ENCODE measurements around the gene TNS4.

TNS4 gene

GRCh38 chr17:40471846-40472732 lies 29.3 kb downstream of the TNS4 start:
- no peak for DNase-seq

GRCh38 chr17:40470932-40471828 lies 30.2 kb downstream of the TNS4 start:
- DNase-seq: no peak

GRCh38 chr17:40469805-40470675 lies 31.4 kb downstream of the TNS4 start:
- DNase-seq: no peak

GRCh38 chr17:40468560-40468959 lies 32.9 kb downstream of the TNS4 start:
- DNase-seq: no peak

GRCh38 chr17:40467281-40467867 lies 34.0 kb downstream of the TNS4 start:
- DNase-seq: no peak

GRCh38 chr17:40466298-40466971 lies 35.0 kb downstream of the TNS4 start:
- DNase-seq: no peak

GRCh38 chr17:40464392-40464855 lies 37.0 kb downstream of the TNS4 start:
- no peak for DNase-seq

GRCh38 chr17:40463122-40463550 lies 38.3 kb downstream of the TNS4 start:
- DNase-seq: no peak

GRCh38 chr17:40462343-40463121 lies 38.9 kb downstream of the TNS4 start:
- no peak for DNase-seq

- no peak for DNase-seq
Observed at GRCh38 chr17:40461732-40462342, 39.6 kb downstream of the TNS4 start.

GRCh38 chr17:40460968-40461731 lies 40.3 kb downstream of the TNS4 start:
- no peak for DNase-seq

- DNase-seq: no peak
Observed at GRCh38 chr17:40460604-40460967, 40.8 kb downstream of the TNS4 start.

- no peak for DNase-seq
Observed at GRCh38 chr17:40459636-40460603, 41.5 kb downstream of the TNS4 start.

GRCh38 chr17:40458851-40459482 lies 42.5 kb downstream of the TNS4 start:
- no peak for DNase-seq

- no peak for DNase-seq
Observed at GRCh38 chr17:40457964-40458791, 43.2 kb downstream of the TNS4 start.

GRCh38 chr17:40457369-40457768 lies 44.1 kb downstream of the TNS4 start:
- DNase-seq: no peak

- no peak for DNase-seq
Observed at GRCh38 chr17:40456396-40456951, 44.9 kb downstream of the TNS4 start.

Data from COR-L47 (cell line).